Measurements from ENCODE around the gene LIMS3.
"Not testable (repeated sequence)": the region's sequence is repeated elsewhere in the genome, so short reads cannot be mapped to it uniquely, and the experiment has no call there.

DNA sequence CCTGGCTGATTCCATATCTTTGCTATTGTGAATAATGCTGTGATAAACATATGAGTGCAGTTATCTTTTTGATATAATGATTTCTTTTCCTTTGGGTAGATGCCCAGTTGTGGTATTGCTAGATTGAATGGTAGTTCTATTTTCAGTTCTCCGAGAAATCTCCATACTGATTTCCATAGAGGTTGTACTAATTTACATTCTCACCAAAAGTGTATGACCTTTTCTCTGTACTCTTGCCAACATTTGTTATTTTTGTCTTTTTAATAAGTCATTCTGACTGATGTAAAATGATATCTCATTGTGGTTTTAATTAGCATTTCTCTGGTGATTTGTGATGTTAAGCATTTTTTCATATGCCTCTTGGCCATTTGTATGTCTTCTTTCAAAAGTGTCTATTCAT, 16.4 kb upstream of the LIMS3 start:
- not testable (repeated sequence) for TF ChIP-seq TAF1 (IDR thresholded peaks at IDR 0.05; ENCODE audit: borderline replicate concordance, low read depth, low read length); POLR2A (IDR thresholded peaks at IDR 0.05; ENCODE audit: low read depth, low read length); POLR2AphosphoS5 (IDR thresholded peaks at IDR 0.05; ENCODE audit: low read depth, low read length)
